Activated naive CD8-positive, alpha-beta T cell treated with anti-CD3 and anti-CD28 coated beads, Interleukin-2, amount 50 U/mL, for 16 hours (primary cell): Measurements from ENCODE around the gene NCMAP.
"Not testable (repeated sequence)": the region's sequence is repeated elsewhere in the genome, so short reads cannot be mapped to it uniquely, and the experiment has no call there.

Experiments
- DNase-seq: peaks from one replicate; pipeline ENCODE4 v3.0.0-alpha.2; 2020; ENCODE audit warnings: low read depth, low spot score

NCMAP gene

GRCh38 chr1:24541711-24542346 is 14.1 kb upstream of the NCMAP start:
- DNase-seq: no peak

- DNase-seq: no peak
Measured at GRCh38 chr1:24544239-24544638, 11.6 kb upstream of the NCMAP start.

GRCh38 chr1:24545662-24546061 is 10.2 kb upstream of the NCMAP start:
- DNase-seq: no peak

- DNase-seq: no peak
Measured at GRCh38 chr1:24547195-24547594, 8.7 kb upstream of the NCMAP start.

- no peak for DNase-seq
Measured at GRCh38 chr1:24548070-24548469, 7.8 kb upstream of the NCMAP start.

GRCh38 chr1:24549210-24549609 is 6.7 kb upstream of the NCMAP start:
- not testable (repeated sequence) for DNase-seq

GRCh38 chr1:24551290-24551959 is 4.5 kb upstream of the NCMAP start:
- no peak for DNase-seq

- DNase-seq: no peak
Measured at GRCh38 chr1:24551960-24552571, 3.8 kb upstream of the NCMAP start.

GRCh38 chr1:24553931-24554330 is 2.0 kb upstream of the NCMAP start:
- DNase-seq: no peak

- DNase-seq: no peak
Measured at GRCh38 chr1:24554714-24555113, 1.2 kb upstream of the NCMAP start.

GRCh38 chr1:24556414-24556795 is 518 bp downstream of the NCMAP start:
- DNase-seq: no peak

GRCh38 chr1:24557220-24557619 is 1.3 kb downstream of the NCMAP start:
- no peak for DNase-seq

GRCh38 chr1:24557711-24558131 is 1.8 kb downstream of the NCMAP start:
- no peak for DNase-seq

GRCh38 chr1:24558455-24558854 is 2.6 kb downstream of the NCMAP start:
- no peak for DNase-seq

- DNase-seq: no peak
Measured at GRCh38 chr1:24558902-24559791, 3.3 kb downstream of the NCMAP start.

- DNase-seq: no peak
Measured at GRCh38 chr1:24560361-24560760, 4.5 kb downstream of the NCMAP start.

- no peak for DNase-seq
Measured at GRCh38 chr1:24562625-24563024, 6.7 kb downstream of the NCMAP start.

- no peak for DNase-seq
Measured at GRCh38 chr1:24564695-24565094, 8.8 kb downstream of the NCMAP start.

GRCh38 chr1:24566236-24566867 is 10.5 kb downstream of the NCMAP start:
- DNase-seq: no peak

- DNase-seq: no peak
Measured at GRCh38 chr1:24567792-24568388, 12.0 kb downstream of the NCMAP start.

- DNase-seq: no peak
Measured at GRCh38 chr1:24568475-24568874, 12.6 kb downstream of the NCMAP start.
